HG03354 (cell line): ENCODE results near the gene PTPRO.
A peak's percentile ranks its signal among the peaks of the same experiment; 100 is the strongest.

Experiments used
- ATAC-seq: cut with Tn5 transposase; IDR thresholded peaks from one replicate; pipeline ENCODE4 v1.9.1; 2021; ENCODE audit warnings: mild to moderate bottlenecking; ENCODE audit not compliant: unreplicated experiment, poor library complexity, severe bottlenecking

PTPRO gene

GRCh38 chr12:15515010-15515409 is 192.7 kb downstream of the PTPRO start:
- no peak for ATAC-seq

- ATAC-seq = no peak
These were observed 197.8 kb downstream of the PTPRO start for GRCh38 chr12:15520083-15520482.

- ATAC-seq = no peak
These were observed 198.5 kb downstream of the PTPRO start for GRCh38 chr12:15520844-15521243.

GRCh38 chr12:15522574-15523187 is 200.4 kb downstream of the PTPRO start:
- peak; percentile 29 for ATAC-seq

GRCh38 chr12:15525441-15525840 is 203.1 kb downstream of the PTPRO start:
- no peak for ATAC-seq

- peak; percentile 100 for ATAC-seq
These were observed 203.7 kb downstream of the PTPRO start for GRCh38 chr12:15526033-15526432.

- ATAC-seq = no peak
These were observed 205.1 kb downstream of the PTPRO start for GRCh38 chr12:15527201-15528080.

GRCh38 chr12:15528666-15529065 is 206.4 kb downstream of the PTPRO start:
- no peak for ATAC-seq

GRCh38 chr12:15530361-15530760 is 208.1 kb downstream of the PTPRO start:
- no peak for ATAC-seq

- ATAC-seq = peak; percentile 76
These were observed 210.2 kb downstream of the PTPRO start for GRCh38 chr12:15532364-15532977.

- ATAC-seq = peak; percentile 83
These were observed 212.0 kb downstream of the PTPRO start for GRCh38 chr12:15534322-15534721.

- no peak for ATAC-seq
These were observed 212.6 kb downstream of the PTPRO start for GRCh38 chr12:15534874-15535273.

GRCh38 chr12:15535352-15535781 is 213.1 kb downstream of the PTPRO start:
- ATAC-seq = no peak

GRCh38 chr12:15536446-15536845 is 214.1 kb downstream of the PTPRO start:
- ATAC-seq = no peak

- no peak for ATAC-seq
These were observed 216.6 kb downstream of the PTPRO start for GRCh38 chr12:15538881-15539280.

- ATAC-seq = no peak
These were observed 217.7 kb downstream of the PTPRO start for GRCh38 chr12:15540005-15540404.

GRCh38 chr12:15540469-15540872 is 218.2 kb downstream of the PTPRO start:
- no peak for ATAC-seq

- no peak for ATAC-seq
These were observed 219.8 kb downstream of the PTPRO start for GRCh38 chr12:15541996-15542631.

- no peak for ATAC-seq
These were observed 221.0 kb downstream of the PTPRO start for GRCh38 chr12:15543347-15543746.

GRCh38 chr12:15544589-15544988 is 222.3 kb downstream of the PTPRO start:
- no peak for ATAC-seq
